H1 (cell line): ENCODE data around the gene HYAL1. TPM values are rescaled to one million over a fixed set of nuclear protein-coding genes. Genes with fewer than 3 reads are reported as not detected.

Experiments used
- CTCF ChIA-PET: fragments of 300-600 bp; sonication (Branson Sonifier 250); formaldehyde crosslinking; loops from one replicate; lab custom pipeline; 2021; ENCODE audit not compliant: partially characterized antibody; lab: Charles Lee
- POLR2A ChIA-PET: fragments of 300-600 bp; sonication (Branson Sonifier 250); formaldehyde crosslinking; loops from one replicate; lab custom pipeline; 2021; ENCODE audit warnings: inconsistent platforms; ENCODE audit not compliant: partially characterized antibody; lab: Charles Lee
- DNase-seq, 2 experiments: peaks; one replicate each; pipeline versions ENCODE4 v3.0.0 to v3.0.0-alpha.2; 2010 to 2022; ENCODE audit warnings: low spot score in 2 of 2, low read depth in 1 of 2, mixed read lengths in 1 of 2
- FAIRE-seq: peaks from 2 replicates; lab custom pipeline; 2011; peaks lifted over from hg19 to GRCh38; lab: Jason Lieb, UNC
- H2AFZ ChIP-seq: 2 replicates; pipeline ENCODE4 v1.8.1; 2012; ENCODE audit warnings: low read length, inconsistent platforms
- H2AK5ac ChIP-seq: 2 replicates; pipeline ENCODE4 v1.6.1; 2013; ENCODE audit warnings: low read depth, low read length
- H2BK120ac ChIP-seq: replicated peaks from 2 replicates; pipeline ENCODE3; 2013; ENCODE audit warnings: low read depth, low read length, inconsistent platforms
- H2BK12ac ChIP-seq: 2 replicates; pipeline ENCODE4 v1.6.1; 2013; ENCODE audit warnings: low read depth, low read length
- H2BK15ac ChIP-seq: 2 replicates; pipeline ENCODE4 v1.6.1; 2013; ENCODE audit warnings: low read length
- H2BK20ac ChIP-seq: 2 replicates; pipeline ENCODE4 v1.6.1; 2013; ENCODE audit warnings: low read length
- H2BK5ac ChIP-seq: 2 replicates; pipeline ENCODE4 v1.6.1; 2013; ENCODE audit warnings: low read depth, low read length
- H3K14ac ChIP-seq: 2 replicates; pipeline ENCODE4 v1.6.1; 2013; ENCODE audit warnings: inconsistent platforms; ENCODE audit not compliant: insufficient read length
- H3K18ac ChIP-seq: 2 replicates; pipeline ENCODE4 v1.6.1; 2013; ENCODE audit warnings: low read length; ENCODE audit errors: extremely low read depth
- H3K23ac ChIP-seq: 2 replicates; pipeline ENCODE4 v1.6.1; 2013; ENCODE audit warnings: inconsistent platforms; ENCODE audit not compliant: insufficient read length
- H3K23me2 ChIP-seq: 2 replicates; pipeline ENCODE4 v1.6.1; 2013; ENCODE audit warnings: low read depth, low read length
- H3K27ac ChIP-seq: 2 replicates; pipeline ENCODE4 v1.6.1; 2011; ENCODE audit warnings: low read depth, low read length, inconsistent platforms
- H3K27me3 ChIP-seq, 4 experiments: replicated peaks in 1 of 4; 1 replicate in 1 of 4; 2 replicates in 3 of 4; pipeline versions ENCODE4 v1.6.1 to v1.8.1; 2011 to 2013; ENCODE audit warnings: low read length in 3 of 4, mild to moderate bottlenecking in 3 of 4, inconsistent platforms in 2 of 4, mixed read lengths in 2 of 4, moderate library complexity in 1 of 4; ENCODE audit not compliant: control insufficient read depth in 3 of 4, insufficient read depth in 3 of 4; ENCODE audit errors: extremely low read depth in 1 of 4
- H3K36me3 ChIP-seq, 4 experiments: 2 replicates each; pipeline versions ENCODE4 v1.6.1 to v1.8.1; 2011 to 2013; ENCODE audit warnings: mild to moderate bottlenecking in 4 of 4, low read length in 3 of 4, moderate library complexity in 2 of 4, control low read depth in 1 of 4, inconsistent platforms in 1 of 4; ENCODE audit not compliant: insufficient read depth in 4 of 4, control insufficient read depth in 2 of 4
- H3K4ac ChIP-seq: replicated peaks from 2 replicates; pipeline ENCODE3; 2013; ENCODE audit warnings: low read length, low read depth, mixed read lengths, inconsistent platforms; ENCODE audit not compliant: insufficient read length
- H3K4me1 ChIP-seq, 4 experiments: replicated peaks in 1 of 4; 1 replicate in 1 of 4; 2 replicates in 3 of 4; pipeline versions ENCODE4 v1.6.1 to v1.8.1; 2011 to 2013; ENCODE audit warnings: low read length in 3 of 4, inconsistent platforms in 2 of 4, mixed read lengths in 1 of 4; ENCODE audit not compliant: insufficient read depth in 4 of 4, control insufficient read depth in 3 of 4
- H3K4me2 ChIP-seq, 2 experiments: 2 replicates each; pipeline versions ENCODE4 v1.6.1 to v1.8.1; 2011 to 2013; ENCODE audit warnings: low read depth in 2 of 2, low read length in 2 of 2, control low read depth in 1 of 2, inconsistent platforms in 1 of 2, mild to moderate bottlenecking in 1 of 2; ENCODE audit not compliant: insufficient read depth in 1 of 2
- H3K4me3 ChIP-seq, 4 experiments: fragments of 200-600, 300-600 bp in 1 of 4; sonication (generic), shearing (Covaris generic), sonication (Bioruptor Twin) in 1 of 4; 2 replicates each; pipeline versions ENCODE4 v1.5.1 to v1.8.1; 2011 to 2016; ENCODE audit warnings: low read length in 4 of 4, low read depth in 3 of 4, control low read depth in 2 of 4, inconsistent platforms in 2 of 4, mild to moderate bottlenecking in 2 of 4, mixed read lengths in 1 of 4, moderate library complexity in 1 of 4; ENCODE audit not compliant: insufficient read depth in 2 of 4; ENCODE audit errors: extremely low read depth in 1 of 4
- H3K56ac ChIP-seq: replicated peaks from 2 replicates; pipeline ENCODE3; 2013; ENCODE audit warnings: low read depth, mild to moderate bottlenecking, mixed read lengths, low read length, inconsistent platforms; ENCODE audit not compliant: insufficient read length
- H3K79me1 ChIP-seq: 2 replicates; pipeline ENCODE4 v1.6.1; 2013; ENCODE audit warnings: low read depth, low read length, control low read depth
- H3K79me2 ChIP-seq, 2 experiments: 2 replicates each; pipeline versions ENCODE4 v1.6.1 to v1.8.1; 2012 to 2013; ENCODE audit warnings: low read length in 2 of 2, mild to moderate bottlenecking in 2 of 2, inconsistent platforms in 1 of 2; ENCODE audit not compliant: insufficient read depth in 2 of 2, control insufficient read depth in 1 of 2
- H3K9ac ChIP-seq, 4 experiments: replicated peaks in 1 of 4; 1 replicate in 1 of 4; 2 replicates in 3 of 4; pipeline versions ENCODE4 v1.6.1 to v1.8.1; 2011 to 2013; ENCODE audit warnings: low read depth in 3 of 4, low read length in 3 of 4, control low read depth in 2 of 4, mild to moderate bottlenecking in 2 of 4, moderate library complexity in 2 of 4, inconsistent platforms in 1 of 4; ENCODE audit errors: extremely low read depth in 1 of 4
- H3K9me3 ChIP-seq, 2 experiments: 2 replicates each; pipeline versions ENCODE4 v1.6.1 to v1.8.1; 2012 to 2013; ENCODE audit warnings: mild to moderate bottlenecking in 2 of 2, moderate library complexity in 2 of 2, control low read depth in 1 of 2, inconsistent platforms in 1 of 2, low read depth in 1 of 2, low read length in 1 of 2, mixed read lengths in 1 of 2; ENCODE audit not compliant: insufficient read depth in 2 of 2
- H4K20me1 ChIP-seq, 2 experiments: replicated peaks in 1 of 2; 2 replicates each; pipeline versions ENCODE3 to v1.8.1; 2011 to 2013; ENCODE audit warnings: inconsistent platforms in 2 of 2, low read length in 2 of 2, mild to moderate bottlenecking in 1 of 2; ENCODE audit not compliant: insufficient read depth in 2 of 2, control insufficient read depth in 1 of 2
- H4K5ac ChIP-seq: 2 replicates; pipeline ENCODE4 v1.6.1; 2013; ENCODE audit warnings: low read length, low read depth, mixed read lengths, inconsistent platforms; ENCODE audit not compliant: insufficient read length
- H4K8ac ChIP-seq: 2 replicates; pipeline ENCODE4 v1.8.0; 2013; ENCODE audit warnings: mild to moderate bottlenecking, moderate library complexity, low read length, inconsistent platforms; ENCODE audit not compliant: insufficient read depth; ENCODE audit errors: extremely low read depth
- H4K91ac ChIP-seq: replicated peaks from 2 replicates; pipeline ENCODE3; 2013; ENCODE audit warnings: low read length, mixed read lengths, inconsistent platforms; ENCODE audit not compliant: insufficient read length
- BACH1 ChIP-seq: IDR thresholded peaks from 2 replicates; pipeline ENCODE4 v1.6.1; 2012; ENCODE audit warnings: low read length, improper control_type of control experiment
- BCL11A ChIP-seq, 2 experiments: IDR thresholded peaks; one replicate each; pipeline ENCODE4 v1.6.1; 2011; ENCODE audit warnings: low read depth in 2 of 2, low read length in 2 of 2, mild to moderate bottlenecking in 2 of 2
- CTCF ChIP-seq, 3 experiments: IDR thresholded peaks; 1 replicate in 2 of 3; 2 replicates in 1 of 3; pipeline versions ENCODE4 v1.5.1 to v1.6.1; 2011; ENCODE audit warnings: low read length in 3 of 3, mild to moderate bottlenecking in 3 of 3, inconsistent platforms in 2 of 3, low read depth in 1 of 3, moderate library complexity in 1 of 3; ENCODE audit not compliant: insufficient read depth in 1 of 3; ENCODE audit errors: control extremely low read depth in 1 of 3
- HDAC2 ChIP-seq, 2 experiments: fragments of 300-600 bp in 1 of 2; sonication (generic) in 1 of 2; IDR thresholded peaks; 2 replicates each; pipeline ENCODE4 v1.6.1; 2011 to 2012; ENCODE audit warnings: low read depth in 2 of 2, low read length in 2 of 2, mild to moderate bottlenecking in 2 of 2, moderate library complexity in 2 of 2, borderline replicate concordance in 1 of 2, inconsistent platforms in 1 of 2
- RFX5 ChIP-seq: IDR thresholded peaks from 2 replicates; pipeline ENCODE4 v1.6.1; 2011; ENCODE audit warnings: low read depth, low read length, improper control_type of control experiment, borderline replicate concordance
- TCF12 ChIP-seq: IDR thresholded peaks from 2 replicates; pipeline ENCODE4 v1.6.1; 2011; ENCODE audit warnings: low read depth, mild to moderate bottlenecking, low read length
- WGBS, 2 experiments: shearing (Covaris generic) in 1 of 2; methylation state at CpG; one replicate each; pipeline versions ENCODE4 v1.1.6 to v1.1.7; 2013 to 2015; ENCODE audit warnings: low lambda C conversion rate in 2 of 2, mixed read lengths in 2 of 2, inconsistent platforms in 1 of 2, low coverage in 1 of 2, missing lambda C conversion rate in 1 of 2; ENCODE audit not compliant: insufficient replicate concordance in 2 of 2, insufficient coverage in 1 of 2, insufficient read length in 1 of 2; ENCODE audit errors: extremely low coverage in 1 of 2, missing lambda C conversion rate in 1 of 2; 5-methylcytosine and 5-hydroxymethylcytosine counted together
- polyA plus RNA-seq, 7 experiments: library from polyadenylated mRNA; depleted of rRNA in 3 of 7; stranded (reverse) in 5 of 7; unstranded in 2 of 7; fragments of >200 nt in 5 of 7; fragments of 200-250 nt in 2 of 7; gene quantifications; 1 replicate in 5 of 7; 2 replicates in 1 of 7; 4 replicates in 1 of 7; pipeline versions ENCODE4 v1.2.1 to v1.2.3, GENCODE V29; 2011 to 2013; ENCODE audit warnings: missing spikeins in 2 of 7, mixed read lengths in 2 of 7
- total RNA-seq: library from RNA; stranded (reverse); fragmentation: NEBNext Ultra II Directional; extraction: Animal tissue kit (Norgen Biotek cat#: 25700); gene quantifications from 2 replicates; pipeline ENCODE4 v1.2.1, GENCODE V29; 2021

The HYAL1 gene
- total and polyA plus RNA-seq, 2 of the 8 experiments (the other 6 are each of a cell fraction or from before 2014, with no cell fraction given) = 2.0 to 5.4 TPM

GRCh38 chr3:50297896-50298725, 5.3 kb downstream of the HYAL1 start:
- CTCF ChIA-PET = interaction anchor here (0.8 to 1.8 kb wide), 11 partner anchors 10 to 253 kb away, joined by 3 to 7 read pairs (median 3); partner anchors contain the start of genes LSMEM2 and TUSC2

More at GRCh38 chr3:50297896-50298725, 5.3 kb downstream of the HYAL1 start:
- no peak overlapping the region for H2BK20ac ChIP-seq
- no peak overlapping the region for H2BK120ac ChIP-seq
- FAIRE-seq (no peak), DNase-seq (peak in 1 of 2 experiments; percentile 52)
- H3K9me3 ChIP-seq = no peaks in the 10 kb centered on the region
- no peak overlapping the region; the same call in 1 of the 2 replicates for H4K8ac ChIP-seq
- H3K56ac ChIP-seq = no peak overlapping the region
- no peak overlapping the region for H2BK5ac ChIP-seq
- H3K4me3 ChIP-seq = peak overlapping the region; percentile 70 to 89 (median 80); a peak in 7 of 8 replicates
- no peaks in the 10 kb centered on the region for H3K79me1 ChIP-seq
- no peak overlapping the region for H2BK15ac ChIP-seq
- no peak overlapping the region for H3K18ac ChIP-seq
- H4K5ac ChIP-seq = no peak overlapping the region
- TF ChIP-seq CTCF (IDR thresholded peaks at IDR 0.05; ENCODE audit: control extremely low read depth in 1 of 3, insufficient read depth in 1 of 3, low read depth in 1 of 3, low read length in 3 of 3) (0 out of 4 replicates have a peak, but pooled peaks of 1 of the 3 experiments have one; percentile 2), RFX5 (no peak), TCF12 (no peak), BACH1 (no peak), BCL11A (IDR thresholded peaks at IDR 0.05; ENCODE audit: low read depth in 2 of 2, low read length in 2 of 2) (no peak), HDAC2 (IDR thresholded peaks at IDR 0.05; ENCODE audit: borderline replicate concordance in 1 of 2, low read depth in 2 of 2, low read length in 2 of 2) (no peak)
- TF ChIP-seq, all 59 proteins: peak for 1
- H2AK5ac ChIP-seq = no peak overlapping the region
- POLR2A ChIA-PET = interaction anchor here (0.8 to 11.3 kb wide), 9 partner anchors 9 to 73 kb away, joined by 3 to 149 read pairs (median 3); partner anchors contain the start of genes HYAL2, SEMA3B and TUSC2
- no peaks in the 10 kb centered on the region; a peak in 1 of 7 replicates for H3K27me3 ChIP-seq
- H2AFZ ChIP-seq = no peak overlapping the region
- H3K27ac ChIP-seq = no peak overlapping the region
- no peak overlapping the region for H3K14ac ChIP-seq
- H3K4ac ChIP-seq = no peak overlapping the region
- H3K4me1 ChIP-seq = peaks cover 0 to 23% (median 8%) of the 10 kb centered on the region in 4 experiments; a peak in 6 of 7 replicates
- H3K4me2 ChIP-seq = peak overlapping the region; percentile 67 to 92
- H4K91ac ChIP-seq = no peak overlapping the region
- no peak overlapping the region for H3K23ac ChIP-seq
- 76% methylated on average over 9 of the region's 9 CpGs; no CpG with 5 or more reads in 1 of the 2 experiments for WGBS, 2 experiments
- no peak overlapping the region for H3K9ac ChIP-seq
- H3K79me2 ChIP-seq = no peaks in the 10 kb centered on the region
- peaks cover 5% of the 10 kb centered on the region; the same call in 1 of the 2 replicates for H3K23me2 ChIP-seq
- no peaks in the 10 kb centered on the region for H3K36me3 ChIP-seq
- peaks cover 0 to 2% of the 10 kb centered on the region in 2 experiments for H4K20me1 ChIP-seq
- H2BK12ac ChIP-seq = no peak overlapping the region
